Testis (tissue), 3 donors: ENCODE results near the gene CDC42SE1. TPM values are rescaled to one million over a fixed set of nuclear protein-coding genes. Genes with fewer than 3 reads are reported as not detected.
A peak's percentile ranks its signal among the peaks of the same experiment; 100 is the strongest.

Experiments used
- DNase-seq: peaks from one replicate; pipeline ENCODE4 v3.0.0-alpha.2; 2019
- H3K27ac ChIP-seq, 2 donors: fragments of 200-600 bp; sonication (generic); one replicate each; pipeline ENCODE4 v1.5.1; 2019
- H3K27me3 ChIP-seq: fragments of 200-600 bp; sonication (generic); one replicate; pipeline ENCODE4 v1.5.1; 2019
- H3K36me3 ChIP-seq: fragments of 200-600 bp; sonication (generic); one replicate; pipeline ENCODE4 v1.5.1; 2017; ENCODE audit warnings: low read depth; ENCODE audit errors: missing control alignments
- H3K4me1 ChIP-seq: fragments of 200-600 bp; sonication (generic); one replicate; pipeline ENCODE4 v1.5.1; 2019
- H3K4me3 ChIP-seq, 2 donors: fragments of 200-600 bp; sonication (generic); one replicate each; pipeline ENCODE4 v1.5.1; 2017 to 2019
- H3K9me3 ChIP-seq: fragments of 200-600 bp; sonication (generic); one replicate; pipeline ENCODE4 v1.5.1; 2017
- POLR2A ChIP-seq: fragments of 450-650 bp; IDR thresholded peaks from one replicate; pipeline ENCODE4 v1.6.1; 2017; ENCODE audit warnings: antibody characterized with exemption, mild to moderate bottlenecking, moderate library complexity
- WGBS, 2 donors: methylation state at CpG; one replicate each; pipeline ENCODE4 v1.1.5; 2018; 5-methylcytosine and 5-hydroxymethylcytosine counted together
- intact Hi-C: fragments of 100-400 bp; cut with DNase I; formaldehyde crosslinking; loops from one replicate; pipeline ENCODE4 v1.15.1; 2023; ENCODE audit warnings: low total_unique reads
- polyA plus RNA-seq: library from polyadenylated mRNA; stranded (reverse); fragments of 350-450 nt; fragmentation: Illumina TruSeq; extraction: RNeasy Lipid Tissue Mini Kit (QIAGEN cat#74804); gene quantifications from one replicate; pipeline ENCODE4 v1.2.3, GENCODE V29; 2014; ENCODE audit warnings: low read depth, low replicate concordance; ENCODE audit not compliant: insufficient read depth
- small RNA-seq, 2 donors: library from RNA; depleted of rRNA; stranded (forward); fragments of <200 nt; gene quantifications; one replicate each; pipeline ENCODE3, GENCODE V24; 2016
- total RNA-seq, 2 donors: library from RNA; depleted of rRNA; stranded (reverse); fragments of >200 nt; gene quantifications; one replicate each; pipeline ENCODE4 v1.2.3, GENCODE V29; 2016
- TF ChIP-seq, protein P1 (sequence below), 3 experiments: fragments of 450-650 bp in 2 of 3; fragments of 200-600 bp in 1 of 3; sonication (generic) in 1 of 3; IDR thresholded peaks; one replicate each; pipeline ENCODE4 v1.5.1; 2016 to 2019; ENCODE audit warnings: antibody characterized with exemption in 3 of 3, mild to moderate bottlenecking in 2 of 3, moderate library complexity in 1 of 3

CDC42SE1 gene
- total and polyA plus RNA-seq, 3 donors from 2014 or later = 34.8 to 40.5 (median 36.9) TPM

DNA sequence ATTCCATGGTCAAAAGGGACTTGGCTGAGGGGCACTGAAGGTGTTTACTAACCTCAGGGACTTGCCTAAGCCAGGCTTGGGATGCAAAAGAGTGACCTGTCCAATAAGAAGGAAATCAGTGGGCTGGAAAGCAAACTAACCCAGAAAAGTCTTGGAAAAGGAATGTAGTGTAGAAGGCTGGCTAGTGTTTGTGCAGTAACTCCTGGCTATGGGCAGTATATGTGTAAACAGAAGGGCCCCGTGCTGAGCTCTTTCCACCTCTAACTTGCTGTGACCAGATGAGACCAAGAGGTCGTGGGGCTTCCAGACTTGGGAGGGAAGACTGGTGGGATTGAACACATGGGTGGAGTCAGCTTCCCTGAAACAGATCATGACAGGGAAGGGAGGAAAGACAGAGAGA lies 56.8 kb downstream of the CDC42SE1 start:
- Histone ChIP-seq H3K4me1 (peaks cover 27% of the 10 kb centered on the region), H3K9me3 (no peaks in the 10 kb centered on the region), H3K4me3 (no peak overlapping the region), H3K27me3 (no peaks in the 10 kb centered on the region), H3K36me3 (no peaks in the 10 kb centered on the region), H3K27ac (peak overlapping the region in 1 of 2 donors; percentile 48)
- WGBS, 2 donors = 44 to 63% methylated on average over 2 of the region's 2 CpGs
- DNase-seq = no peak
- intact Hi-C loops = no loop called here
- TF ChIP-seq, protein P1, sequence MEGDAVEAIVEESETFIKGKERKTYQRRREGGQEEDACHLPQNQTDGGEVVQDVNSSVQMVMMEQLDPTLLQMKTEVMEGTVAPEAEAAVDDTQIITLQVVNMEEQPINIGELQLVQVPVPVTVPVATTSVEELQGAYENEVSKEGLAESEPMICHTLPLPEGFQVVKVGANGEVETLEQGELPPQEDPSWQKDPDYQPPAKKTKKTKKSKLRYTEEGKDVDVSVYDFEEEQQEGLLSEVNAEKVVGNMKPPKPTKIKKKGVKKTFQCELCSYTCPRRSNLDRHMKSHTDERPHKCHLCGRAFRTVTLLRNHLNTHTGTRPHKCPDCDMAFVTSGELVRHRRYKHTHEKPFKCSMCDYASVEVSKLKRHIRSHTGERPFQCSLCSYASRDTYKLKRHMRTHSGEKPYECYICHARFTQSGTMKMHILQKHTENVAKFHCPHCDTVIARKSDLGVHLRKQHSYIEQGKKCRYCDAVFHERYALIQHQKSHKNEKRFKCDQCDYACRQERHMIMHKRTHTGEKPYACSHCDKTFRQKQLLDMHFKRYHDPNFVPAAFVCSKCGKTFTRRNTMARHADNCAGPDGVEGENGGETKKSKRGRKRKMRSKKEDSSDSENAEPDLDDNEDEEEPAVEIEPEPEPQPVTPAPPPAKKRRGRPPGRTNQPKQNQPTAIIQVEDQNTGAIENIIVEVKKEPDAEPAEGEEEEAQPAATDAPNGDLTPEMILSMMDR (IDR thresholded peaks at IDR 0.05) = no peak
- no peak for TF ChIP-seq POLR2A

- no peaks in the 10 kb centered on the region for H3K27me3 ChIP-seq
- intact Hi-C loops = no loop called here
- no peak for TF ChIP-seq POLR2A
- TF ChIP-seq, protein P1 (IDR thresholded peaks at IDR 0.05) = no peak
- no peaks in the 10 kb centered on the region for H3K36me3 ChIP-seq
- H3K4me1 ChIP-seq = peaks cover 22% of the 10 kb centered on the region
- DNase-seq = no peak
- H3K9me3 ChIP-seq = no peaks in the 10 kb centered on the region
- no peak overlapping the region for H3K4me3 ChIP-seq
- peak overlapping the region in 1 of 2 donors; percentile 48 for H3K27ac ChIP-seq
- WGBS, 2 donors = 64 to 72% methylated on average over 3 of the region's 3 CpGs
Measured at GRCh38 chr1:151002051-151002450, 57.4 kb downstream of the CDC42SE1 start.

DNA sequence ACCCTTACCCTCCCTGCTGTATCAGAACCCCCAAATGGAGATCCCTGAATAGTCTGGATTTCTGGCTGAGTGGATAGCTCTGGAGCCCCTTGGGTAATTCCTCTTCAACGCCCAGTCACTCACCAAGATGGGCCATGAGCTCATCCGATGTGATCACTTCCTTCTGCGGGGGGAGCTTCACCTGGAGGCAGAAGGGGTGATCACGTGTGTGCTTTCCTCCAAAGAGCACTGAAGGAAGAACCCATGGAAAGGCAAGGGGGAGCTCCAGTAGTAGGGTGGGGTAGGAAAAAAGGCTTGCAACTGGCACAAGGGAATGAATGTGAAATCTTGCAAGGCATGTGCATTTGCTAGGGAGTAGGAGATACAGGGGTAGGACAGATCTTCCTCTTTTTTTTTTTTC lies 57.8 kb downstream of the CDC42SE1 start:
- WGBS, 2 donors = 63 to 69% methylated on average over 4 of the region's 4 CpGs
- no peaks in the 10 kb centered on the region for H3K36me3 ChIP-seq
- TF ChIP-seq, protein P1 (IDR thresholded peaks at IDR 0.05) = no peak
- no peak for TF ChIP-seq POLR2A
- H3K27ac ChIP-seq = peak overlapping the region in 1 of 2 donors; percentile 48
- peaks cover 19% of the 10 kb centered on the region for H3K4me1 ChIP-seq
- peak; percentile 45 for DNase-seq
- no peaks in the 10 kb centered on the region for H3K27me3 ChIP-seq
- H3K9me3 ChIP-seq = no peaks in the 10 kb centered on the region
- intact Hi-C loops = no loop called here
- H3K4me3 ChIP-seq = no peak overlapping the region

Small RNA genes within 50 kb of the gene (small RNA-seq; reads per million reads assigned to genes)
- 0 reads per million in 2 donors for gene RNU6-884P

Other genes starting within 250 kb of the CDC42SE1 start
- gene ARNT, start 183.0 kb downstream of the CDC42SE1 start, total RNA-seq = 10 to 100 TPM; 81.3 to 94.2 TPM
- 43.1 TPM for gene ARNT, start 183.0 kb downstream of the CDC42SE1 start, polyA plus RNA-seq
- gene CTXND2, start 172.5 kb downstream of the CDC42SE1 start, total RNA-seq = 1 to 10 TPM in 1 of 2 donors, under 1 TPM in 1; 0.31 to 1.0 TPM
- 0.26 TPM for gene CTXND2, start 172.5 kb downstream of the CDC42SE1 start, polyA plus RNA-seq
- 10 to 100 TPM; 85.9 to 90.6 TPM for gene SETDB1, start 133.3 kb downstream of the CDC42SE1 start, total RNA-seq
- gene SETDB1, start 133.3 kb downstream of the CDC42SE1 start, polyA plus RNA-seq = 89.5 TPM
- 100 to 1,000 TPM in 1 of 2 donors, 10 to 100 TPM in 1; 92.7 to 116 TPM for gene CERS2, start 84.8 kb downstream of the CDC42SE1 start, total RNA-seq
- 138 TPM for gene CERS2, start 84.8 kb downstream of the CDC42SE1 start, polyA plus RNA-seq
- gene ANXA9, start 77.3 kb downstream of the CDC42SE1 start, total RNA-seq = 1 to 10 TPM; 5.1 to 6.9 TPM
- gene ANXA9, start 77.3 kb downstream of the CDC42SE1 start, polyA plus RNA-seq = 5.7 TPM
- 10 to 100 TPM; 49.8 to 69.8 TPM for gene MINDY1, start 52.7 kb downstream of the CDC42SE1 start, total RNA-seq
- gene MINDY1, start 52.7 kb downstream of the CDC42SE1 start, polyA plus RNA-seq = 56.9 TPM
- gene PRUNE1, start 51.2 kb downstream of the CDC42SE1 start, total RNA-seq = 10 to 100 TPM; 41.1 to 63.9 TPM
- gene PRUNE1, start 51.2 kb downstream of the CDC42SE1 start, polyA plus RNA-seq = 45.5 TPM
- gene BNIPL, start 23.0 kb downstream of the CDC42SE1 start, total RNA-seq = 1 to 10 TPM; 3.6 to 9.3 TPM
- 5.0 TPM for gene BNIPL, start 23.0 kb downstream of the CDC42SE1 start, polyA plus RNA-seq
- 10 to 100 TPM; 57.3 to 78.4 TPM for gene C1orf56, start 11.9 kb downstream of the CDC42SE1 start, total RNA-seq
- gene C1orf56, start 11.9 kb downstream of the CDC42SE1 start, polyA plus RNA-seq = 145 TPM
- 1 to 10 TPM; 1.6 to 2.3 TPM for gene MLLT11, start 775 bp upstream of the CDC42SE1 start, total RNA-seq
- 3.2 TPM for gene MLLT11, start 775 bp upstream of the CDC42SE1 start, polyA plus RNA-seq
- gene GABPB2, start 11.1 kb upstream of the CDC42SE1 start, total RNA-seq = 10 to 100 TPM; 43.1 to 45.3 TPM
- gene GABPB2, start 11.1 kb upstream of the CDC42SE1 start, polyA plus RNA-seq = 50.2 TPM
- 100 to 1,000 TPM; 134 to 175 TPM for gene SEMA6C, start 87.0 kb upstream of the CDC42SE1 start, total RNA-seq
- 71.6 TPM for gene SEMA6C, start 87.0 kb upstream of the CDC42SE1 start, polyA plus RNA-seq
- gene TNFAIP8L2, start 97.0 kb upstream of the CDC42SE1 start, total RNA-seq = under 1 TPM; 0.55 to 0.99 TPM
- gene TNFAIP8L2, start 97.0 kb upstream of the CDC42SE1 start, polyA plus RNA-seq = 2.1 TPM
- gene LYSMD1, start 106.3 kb upstream of the CDC42SE1 start, total RNA-seq = 10 to 100 TPM; 14.9 to 17.0 TPM
- 9.5 TPM for gene LYSMD1, start 106.3 kb upstream of the CDC42SE1 start, polyA plus RNA-seq
- 10 to 100 TPM; 27.5 to 31.7 TPM for gene SCNM1, start 106.5 kb upstream of the CDC42SE1 start, total RNA-seq
- gene SCNM1, start 106.5 kb upstream of the CDC42SE1 start, polyA plus RNA-seq = 46.0 TPM
- gene TMOD4, start 116.4 kb upstream of the CDC42SE1 start, total RNA-seq = not detected
- 2.1 TPM for gene TMOD4, start 116.4 kb upstream of the CDC42SE1 start, polyA plus RNA-seq
- gene VPS72, start 130.6 kb upstream of the CDC42SE1 start, total RNA-seq = 10 to 100 TPM; 31.9 to 42.7 TPM
- gene VPS72, start 130.6 kb upstream of the CDC42SE1 start, polyA plus RNA-seq = 57.9 TPM
- 100 to 1,000 TPM; 168 to 234 TPM for gene PIP5K1A, start 138.9 kb upstream of the CDC42SE1 start, total RNA-seq
- gene PIP5K1A, start 138.9 kb upstream of the CDC42SE1 start, polyA plus RNA-seq = 94.1 TPM
- gene PSMD4, start 195.1 kb upstream of the CDC42SE1 start, total RNA-seq = 100 to 1,000 TPM; 164 to 196 TPM
- 333 TPM for gene PSMD4, start 195.1 kb upstream of the CDC42SE1 start, polyA plus RNA-seq
- 10 to 100 TPM; 39.9 to 58.2 TPM for gene ZNF687, start 222.7 kb upstream of the CDC42SE1 start, total RNA-seq
- gene ZNF687, start 222.7 kb upstream of the CDC42SE1 start, polyA plus RNA-seq = 38.4 TPM